Retinal pigment epithelial cell (primary cell): ENCODE results near the gene TMEM53.

ENCODE experiments used
- DNase-seq: peaks from one replicate; pipeline ENCODE4 v3.0.0-alpha.2; 2010; ENCODE audit warnings: low read depth
- H3K4me3 ChIP-seq: 2 replicates; pipeline ENCODE4 v1.5.1; 2011; ENCODE audit warnings: mild to moderate bottlenecking, low read length, control low read depth, moderate library complexity
- TF ChIP-seq, protein P1 (sequence below): conservative IDR thresholded peaks from 2 replicates; pipeline ENCODE4 v1.5.1; 2011; ENCODE audit warnings: low read depth, low read length, control low read depth, inconsistent platforms

TMEM53 gene

DNA sequence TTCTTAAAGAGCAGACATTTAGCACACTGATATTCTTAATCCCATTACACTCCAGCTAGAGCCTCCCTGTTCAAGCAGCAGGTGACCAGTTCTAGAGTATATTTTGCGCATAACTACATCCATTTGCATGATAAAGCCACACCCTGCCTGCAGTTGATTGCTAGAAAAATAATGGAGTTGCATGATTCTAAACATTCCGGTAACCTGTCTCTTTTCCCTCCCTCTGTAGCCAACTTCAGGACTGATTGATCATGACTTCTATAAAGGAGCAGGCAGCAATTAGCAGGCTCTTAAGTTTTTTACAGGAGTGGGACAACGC, 15.1 kb upstream of the TMEM53 start:
- H3K4me3 ChIP-seq = no peak overlapping the region
- DNase-seq = no peak
- TF ChIP-seq, protein P1, sequence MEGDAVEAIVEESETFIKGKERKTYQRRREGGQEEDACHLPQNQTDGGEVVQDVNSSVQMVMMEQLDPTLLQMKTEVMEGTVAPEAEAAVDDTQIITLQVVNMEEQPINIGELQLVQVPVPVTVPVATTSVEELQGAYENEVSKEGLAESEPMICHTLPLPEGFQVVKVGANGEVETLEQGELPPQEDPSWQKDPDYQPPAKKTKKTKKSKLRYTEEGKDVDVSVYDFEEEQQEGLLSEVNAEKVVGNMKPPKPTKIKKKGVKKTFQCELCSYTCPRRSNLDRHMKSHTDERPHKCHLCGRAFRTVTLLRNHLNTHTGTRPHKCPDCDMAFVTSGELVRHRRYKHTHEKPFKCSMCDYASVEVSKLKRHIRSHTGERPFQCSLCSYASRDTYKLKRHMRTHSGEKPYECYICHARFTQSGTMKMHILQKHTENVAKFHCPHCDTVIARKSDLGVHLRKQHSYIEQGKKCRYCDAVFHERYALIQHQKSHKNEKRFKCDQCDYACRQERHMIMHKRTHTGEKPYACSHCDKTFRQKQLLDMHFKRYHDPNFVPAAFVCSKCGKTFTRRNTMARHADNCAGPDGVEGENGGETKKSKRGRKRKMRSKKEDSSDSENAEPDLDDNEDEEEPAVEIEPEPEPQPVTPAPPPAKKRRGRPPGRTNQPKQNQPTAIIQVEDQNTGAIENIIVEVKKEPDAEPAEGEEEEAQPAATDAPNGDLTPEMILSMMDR = no peak

DNA sequence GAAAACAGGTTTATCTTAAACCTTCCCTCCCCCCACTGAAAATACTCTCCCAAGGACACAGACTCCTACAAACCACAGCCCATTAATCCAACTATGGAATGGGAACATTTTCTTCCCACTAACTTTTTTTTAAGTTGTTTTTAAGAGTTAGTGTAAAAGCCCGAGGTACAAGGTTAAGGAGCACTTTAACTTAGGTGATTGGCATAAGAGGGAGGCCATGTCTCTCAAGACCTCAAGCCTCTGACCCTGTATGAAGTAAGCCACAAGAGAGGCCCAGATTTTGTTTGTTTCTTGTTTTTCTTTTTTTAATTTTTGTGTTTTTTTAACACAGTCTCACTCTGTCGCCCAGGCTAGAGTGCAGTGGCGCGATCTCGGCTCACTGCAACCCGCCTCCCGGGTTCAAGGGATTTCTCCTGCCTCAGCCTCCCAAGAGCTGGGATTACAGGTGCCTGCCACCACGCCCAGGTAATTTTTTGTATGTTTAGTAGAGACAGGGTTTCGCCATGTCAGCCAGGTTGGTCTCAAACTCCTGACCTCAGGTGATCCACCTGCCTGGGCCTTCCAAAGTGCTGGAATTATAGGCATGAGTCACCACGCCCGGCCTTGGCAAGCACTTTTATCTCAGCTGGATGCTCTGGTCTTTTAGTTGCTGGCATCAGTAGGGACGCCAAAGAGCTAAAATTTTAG, 14.6 kb upstream of the TMEM53 start:
- no peak for DNase-seq
- TF ChIP-seq, protein P1 = no peak

DNA sequence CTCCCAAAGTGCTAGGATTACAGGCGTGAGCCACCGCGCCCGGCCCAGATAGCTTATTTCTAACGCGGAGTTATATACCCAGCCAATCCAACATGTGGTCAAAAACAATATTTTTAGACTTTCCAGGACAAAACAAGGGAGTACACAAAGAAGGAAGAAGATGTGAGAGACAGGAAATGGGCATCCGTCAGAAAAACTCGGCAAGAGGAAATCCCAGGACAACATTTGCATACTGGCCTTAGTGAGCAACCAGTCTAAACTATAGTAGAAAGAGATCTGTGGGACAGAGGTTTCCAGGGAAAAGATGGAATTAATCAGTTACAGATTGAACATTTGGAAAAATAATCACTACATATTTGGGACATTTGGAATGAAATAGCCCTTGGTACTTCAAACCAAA, 11.6 kb upstream of the TMEM53 start:
- no peak for DNase-seq
- TF ChIP-seq, protein P1 = no peak
- no peak overlapping the region for H3K4me3 ChIP-seq

More for the DNA sequence above, 14.6 kb upstream of the TMEM53 start:
- H3K4me3 ChIP-seq = no peak overlapping the region

DNA sequence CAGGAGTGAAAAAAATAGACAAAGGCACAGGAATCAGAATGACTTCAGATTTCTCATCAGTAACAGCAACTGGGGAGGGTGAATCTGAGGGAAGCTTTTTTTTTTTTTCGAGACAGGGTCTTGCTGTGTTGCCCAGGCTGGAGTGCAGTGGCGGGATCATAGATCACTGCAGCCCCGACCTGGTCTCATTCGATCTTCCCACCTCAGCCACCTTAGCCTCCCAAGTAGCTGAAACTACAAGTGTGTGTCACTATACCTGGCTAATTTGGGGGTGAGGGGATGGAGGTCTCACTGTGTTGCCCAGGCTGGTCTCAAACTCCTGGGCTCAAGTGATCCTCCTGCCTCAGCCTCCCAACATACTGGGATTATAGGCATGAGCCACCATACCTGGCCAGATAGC, 10.9 kb upstream of the TMEM53 start:
- TF ChIP-seq, protein P1 = no peak
- H3K4me3 ChIP-seq = no peak overlapping the region
- DNase-seq = no peak

DNA sequence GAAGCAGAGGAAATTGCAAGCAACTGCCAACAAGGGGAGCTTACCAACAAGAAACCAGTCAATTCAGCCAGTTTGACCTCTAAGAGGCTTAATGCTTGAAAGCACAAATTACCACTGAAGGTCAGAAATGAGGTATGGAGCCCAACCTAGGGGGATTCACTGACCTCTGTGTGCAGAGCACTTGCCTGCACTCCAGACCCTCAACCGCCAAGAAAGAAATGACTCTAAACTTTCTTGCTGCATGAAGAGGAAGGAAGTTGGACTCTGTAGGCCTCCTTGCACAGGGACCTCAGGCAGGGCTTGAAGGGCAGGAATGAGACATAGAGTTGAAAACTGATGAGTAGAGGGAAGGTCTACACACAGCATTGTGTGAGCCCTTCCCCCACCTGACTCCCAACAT, 10.2 kb upstream of the TMEM53 start:
- TF ChIP-seq, protein P1 = no peak
- H3K4me3 ChIP-seq = no peak overlapping the region
- DNase-seq = no peak

DNA sequence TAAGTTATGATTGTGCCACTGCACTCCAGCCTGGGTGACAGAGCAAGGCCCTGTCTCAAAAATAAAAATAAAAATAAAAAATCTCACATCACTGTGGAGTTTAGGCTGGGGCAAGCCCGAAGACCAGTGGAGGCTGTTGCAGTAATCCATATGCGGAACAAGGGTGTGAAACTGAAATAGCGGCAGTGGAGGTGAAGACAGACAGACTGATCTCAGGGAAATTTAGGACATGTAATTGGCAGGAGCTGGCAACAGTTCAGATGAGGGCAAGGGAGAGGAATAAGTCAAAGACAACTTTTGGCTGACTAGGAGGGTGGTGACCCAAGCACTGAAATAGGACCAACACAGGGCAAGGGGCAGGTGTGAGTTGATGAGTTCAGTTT, 8.6 kb upstream of the TMEM53 start:
- no peak for DNase-seq
- TF ChIP-seq, protein P1 = no peak
- H3K4me3 ChIP-seq = no peak overlapping the region
